ENCODE data around the gene PYGO2.

PYGO2 gene

DNA sequence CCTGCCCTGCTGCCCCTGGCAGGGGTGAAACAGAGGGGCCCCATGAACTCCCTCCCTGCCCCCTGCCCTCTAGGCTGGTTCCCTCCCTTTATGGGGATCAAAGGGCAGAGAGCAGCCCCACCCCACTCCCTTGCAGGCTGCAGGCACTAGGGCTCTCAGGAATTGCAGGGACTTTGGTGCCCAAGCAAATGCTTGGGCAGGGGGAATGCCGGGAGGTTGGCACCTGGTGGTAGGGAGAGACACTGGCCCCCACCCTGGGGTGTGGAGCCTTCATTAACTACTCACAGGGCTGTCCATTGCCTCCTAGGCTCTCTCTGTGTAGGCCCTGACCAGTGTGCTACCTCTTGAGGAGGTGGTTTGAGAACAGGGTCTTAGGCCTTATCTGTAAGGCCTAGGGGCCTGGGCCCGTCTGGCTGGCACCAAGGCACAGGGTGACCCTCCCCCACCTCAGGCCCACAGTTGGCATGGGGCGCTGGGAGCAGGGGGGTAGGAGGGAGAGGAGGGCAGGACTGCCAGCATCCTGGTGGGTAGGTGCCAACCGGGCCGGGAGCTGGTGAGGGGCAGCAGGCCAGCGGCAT lies 45.8 kb upstream of the PYGO2 start:
- TF ChIP-seq, protein P1, sequence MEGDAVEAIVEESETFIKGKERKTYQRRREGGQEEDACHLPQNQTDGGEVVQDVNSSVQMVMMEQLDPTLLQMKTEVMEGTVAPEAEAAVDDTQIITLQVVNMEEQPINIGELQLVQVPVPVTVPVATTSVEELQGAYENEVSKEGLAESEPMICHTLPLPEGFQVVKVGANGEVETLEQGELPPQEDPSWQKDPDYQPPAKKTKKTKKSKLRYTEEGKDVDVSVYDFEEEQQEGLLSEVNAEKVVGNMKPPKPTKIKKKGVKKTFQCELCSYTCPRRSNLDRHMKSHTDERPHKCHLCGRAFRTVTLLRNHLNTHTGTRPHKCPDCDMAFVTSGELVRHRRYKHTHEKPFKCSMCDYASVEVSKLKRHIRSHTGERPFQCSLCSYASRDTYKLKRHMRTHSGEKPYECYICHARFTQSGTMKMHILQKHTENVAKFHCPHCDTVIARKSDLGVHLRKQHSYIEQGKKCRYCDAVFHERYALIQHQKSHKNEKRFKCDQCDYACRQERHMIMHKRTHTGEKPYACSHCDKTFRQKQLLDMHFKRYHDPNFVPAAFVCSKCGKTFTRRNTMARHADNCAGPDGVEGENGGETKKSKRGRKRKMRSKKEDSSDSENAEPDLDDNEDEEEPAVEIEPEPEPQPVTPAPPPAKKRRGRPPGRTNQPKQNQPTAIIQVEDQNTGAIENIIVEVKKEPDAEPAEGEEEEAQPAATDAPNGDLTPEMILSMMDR (conservative IDR thresholded peaks at IDR 0.05): no peak
- peak; percentile 66; the same call in 1 of the 2 replicates for TF ChIP-seq ZFX (IDR thresholded peaks at IDR 0.05)
- H3K27ac ChIP-seq: peak overlapping the region; percentile 99

DNA sequence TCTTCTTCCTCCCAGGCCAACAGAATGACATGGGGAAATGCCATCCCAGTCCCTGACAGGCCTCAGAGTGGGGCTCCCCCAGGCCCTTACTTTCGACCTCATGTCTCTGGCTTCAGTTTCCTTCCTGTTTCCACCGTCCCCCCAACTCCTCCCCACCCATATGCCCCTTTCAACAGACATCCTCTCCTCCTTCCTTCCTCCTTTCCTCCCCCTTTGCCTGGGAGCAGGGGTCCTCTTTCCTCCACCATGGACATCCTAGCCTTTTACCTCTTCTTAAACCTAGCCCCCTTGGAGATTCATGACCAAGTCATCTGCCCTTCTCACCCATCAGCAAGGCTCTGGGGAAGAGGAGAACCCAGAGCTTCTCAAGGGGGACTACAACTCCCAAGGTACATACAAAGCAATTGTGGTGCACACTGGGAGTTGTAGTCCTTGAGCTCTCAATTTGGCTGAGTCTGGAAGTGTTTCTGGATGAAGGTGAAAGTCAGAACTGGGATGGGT lies 45.1 kb upstream of the PYGO2 start:
- peak overlapping the region; percentile 99 for H3K27ac ChIP-seq
- TF ChIP-seq ZFX (IDR thresholded peaks at IDR 0.05): no peak
- TF ChIP-seq, protein P1 (conservative IDR thresholded peaks at IDR 0.05): no peak

DNA sequence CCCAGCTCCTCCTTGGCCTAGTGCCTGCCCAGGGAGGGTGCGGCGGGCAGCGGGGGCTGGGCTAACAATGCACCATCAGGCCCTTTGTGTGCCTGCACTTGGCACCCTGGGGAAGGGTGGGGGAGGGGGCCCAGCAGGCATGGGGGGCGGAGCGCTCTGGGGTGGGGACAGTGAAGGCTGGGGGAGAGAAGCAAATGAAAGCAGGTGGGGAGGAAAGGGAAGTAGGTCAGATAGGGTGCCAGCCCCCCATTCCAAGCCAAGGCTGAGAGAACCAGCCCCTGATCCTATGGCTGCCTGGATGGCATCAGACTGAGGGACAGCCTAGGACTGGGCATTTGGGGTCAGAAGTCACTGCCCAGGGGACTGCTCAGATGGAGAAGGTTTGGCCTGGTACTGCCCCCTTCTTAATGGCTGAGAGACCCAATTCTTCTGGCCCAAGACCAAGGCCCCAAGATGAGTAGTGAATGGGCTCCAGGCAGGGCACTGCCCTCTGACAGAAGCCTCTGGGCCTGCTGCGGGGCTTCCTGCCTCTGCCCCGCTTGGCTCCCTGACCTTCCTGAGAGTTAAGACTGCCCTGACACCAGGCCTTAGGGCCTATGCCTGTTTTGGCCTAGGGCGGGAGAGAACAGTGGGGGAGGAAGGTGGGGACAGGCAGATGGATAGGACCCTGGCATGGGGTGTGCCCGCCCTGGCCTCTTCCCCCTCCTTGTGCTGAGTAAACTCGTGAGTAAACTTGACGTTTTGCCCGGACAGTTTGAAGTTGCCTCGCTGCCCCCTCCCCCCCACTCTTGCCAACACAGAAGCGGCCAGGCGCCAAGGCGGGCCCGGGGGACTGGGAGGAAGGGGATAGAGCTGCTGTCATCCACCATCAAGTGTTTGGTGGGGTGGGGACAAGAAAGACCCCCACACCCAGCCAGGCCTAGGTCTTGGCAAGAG lies 43.8 kb upstream of the PYGO2 start:
- peak overlapping the region; percentile 99 for H3K27ac ChIP-seq
- TF ChIP-seq ZFX (IDR thresholded peaks at IDR 0.05): peak; percentile 75
- TF ChIP-seq, protein P1 (conservative IDR thresholded peaks at IDR 0.05): no peak

DNA sequence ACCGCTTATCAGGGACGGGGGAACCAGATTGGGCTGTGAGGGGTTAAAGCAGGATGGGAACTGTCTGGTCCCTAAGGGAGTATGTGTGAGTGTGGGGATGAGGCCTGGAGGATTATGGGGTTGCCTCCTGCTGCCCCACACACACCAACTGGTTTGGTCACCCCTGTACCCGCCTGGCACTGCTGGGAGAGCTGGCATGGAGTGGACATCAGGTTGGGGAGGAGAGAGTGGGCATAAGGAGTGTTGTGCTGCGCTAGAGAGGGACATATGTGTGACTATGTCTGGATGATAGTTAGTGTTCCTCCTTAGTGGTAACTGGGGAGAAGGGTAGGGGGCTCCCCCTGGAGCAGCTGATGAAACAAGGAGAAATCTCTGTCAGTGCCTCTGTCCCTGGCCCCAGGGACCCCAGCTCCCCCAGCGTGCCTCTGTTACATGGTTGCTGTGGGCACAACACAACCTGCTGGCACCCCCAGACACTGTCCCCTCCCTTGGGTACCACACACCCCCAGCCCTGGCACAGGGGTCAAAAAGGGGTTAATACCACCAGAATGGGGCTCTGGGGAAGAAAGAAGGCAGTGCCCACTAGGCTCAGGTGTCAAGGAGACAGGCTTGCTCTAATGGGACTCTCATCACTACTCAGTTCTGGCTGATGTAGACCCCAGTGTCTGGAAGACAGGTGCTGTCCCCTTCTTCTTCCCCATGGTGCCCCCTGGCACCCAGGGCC lies 42.9 kb upstream of the PYGO2 start:
- TF ChIP-seq, protein P1 (conservative IDR thresholded peaks at IDR 0.05): no peak
- TF ChIP-seq ZFX (IDR thresholded peaks at IDR 0.05): no peak
- H3K27ac ChIP-seq: peak overlapping the region; percentile 99

DNA sequence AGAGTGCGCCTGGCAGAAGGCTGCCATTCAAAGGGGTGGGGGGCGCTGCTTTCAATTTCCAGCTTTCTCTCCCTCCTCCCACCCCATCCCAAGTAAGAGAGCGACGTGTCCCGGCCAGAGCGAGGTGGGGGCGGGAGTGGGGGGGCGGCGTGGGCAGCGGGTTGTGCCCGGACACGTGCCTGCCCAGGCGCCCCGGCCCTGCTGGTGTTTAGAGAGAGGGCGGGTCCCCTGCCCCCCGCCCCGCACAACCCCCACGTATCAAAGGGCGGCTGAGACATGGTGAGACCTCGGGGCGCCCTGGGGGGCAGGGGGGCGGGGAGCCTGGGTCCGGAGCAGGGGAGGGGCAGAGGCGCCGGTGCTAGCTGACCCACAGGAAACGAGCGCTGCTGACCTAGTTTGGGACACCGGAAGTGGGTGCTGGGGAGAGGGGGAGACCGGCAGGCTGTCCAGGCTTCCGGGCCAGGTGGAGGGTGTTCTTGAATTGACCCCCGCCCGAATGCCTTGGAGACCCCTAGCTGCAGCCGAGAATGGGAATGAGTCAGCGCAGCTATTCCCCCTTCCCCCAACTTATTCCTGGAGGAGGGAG lies 42.3 kb upstream of the PYGO2 start:
- TF ChIP-seq ZFX (IDR thresholded peaks at IDR 0.05): no peak
- TF ChIP-seq, protein P1 (conservative IDR thresholded peaks at IDR 0.05): no peak
- H3K27ac ChIP-seq: peak overlapping the region; percentile 99

DNA sequence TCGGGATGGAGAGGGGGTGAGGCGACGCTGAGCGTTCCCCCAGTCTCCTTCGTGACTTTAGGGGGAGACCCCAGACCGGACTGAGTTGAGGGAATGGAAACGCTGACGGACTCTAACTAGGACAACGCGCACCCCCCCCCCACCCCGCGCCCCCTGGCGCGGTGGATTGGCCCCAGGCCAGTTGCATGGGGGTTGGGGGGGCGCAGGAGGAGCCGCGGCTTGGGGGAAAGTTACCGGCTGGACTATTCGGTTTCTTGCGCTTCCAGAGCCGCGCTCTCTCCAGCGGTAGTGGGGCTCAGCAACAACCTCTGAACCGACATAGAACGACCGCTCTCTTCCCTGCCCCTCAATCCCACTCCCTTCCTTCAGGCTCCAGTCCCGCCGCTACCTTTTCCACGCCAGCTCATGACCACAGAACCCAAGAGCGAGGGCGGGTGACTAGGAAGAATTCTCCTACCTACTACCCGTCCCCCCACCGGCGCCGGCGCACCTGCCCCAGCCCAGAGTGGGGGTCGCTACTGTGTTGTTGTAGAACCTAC lies 41.7 kb upstream of the PYGO2 start:
- TF ChIP-seq, protein P1 (conservative IDR thresholded peaks at IDR 0.05): no peak
- TF ChIP-seq ZFX (IDR thresholded peaks at IDR 0.05): no peak

More for the DNA sequence above, 41.7 kb upstream of the PYGO2 start:
- H3K27ac ChIP-seq: peak overlapping the region; percentile 99
